Endothelial cell of umbilical vein (primary cell): ENCODE measurements around the gene EDARADD. TPM values are rescaled to one million over a fixed set of nuclear protein-coding genes. Genes with fewer than 3 reads are reported as not detected.

ENCODE experiments used
- BruUV-seq: library from RNA; stranded (reverse); fragments of 400-500 nt; replicated peaks from 2 replicates; lab custom pipeline; 2021; lab: Mats Ljungman, UMichigan
- CTCF ChIA-PET: fragments of 300-600, 350-600 bp; sonication (Branson Sonifier 250); formaldehyde crosslinking; loops from one replicate; lab custom pipeline; 2021; ENCODE audit warnings: antibody characterized with exemption, inconsistent platforms; lab: Charles Lee
- POLR2A ChIA-PET: fragments of 300-600, 350-600 bp; sonication (Branson Sonifier 250); formaldehyde crosslinking; loops from one replicate; lab custom pipeline; 2021; ENCODE audit warnings: antibody characterized with exemption, inconsistent platforms; lab: Charles Lee
- DNase-seq: peaks from one replicate; pipeline ENCODE4 v3.0.0-alpha.2; 2011; ENCODE audit warnings: low read depth, low spot score
- FAIRE-seq: peaks from 2 replicates; lab custom pipeline; 2011; peaks lifted over from hg19 to GRCh38; lab: Jason Lieb, UNC
- H2AFZ ChIP-seq: 2 replicates; pipeline ENCODE4 v1.6.0; 2012; ENCODE audit warnings: low read depth, low read length, control low read depth, inconsistent platforms
- H3K27ac ChIP-seq: 2 replicates; pipeline ENCODE4 v1.5.1; 2011; ENCODE audit warnings: low read depth, mild to moderate bottlenecking, control low read depth, low read length, moderate library complexity; ENCODE audit not compliant: insufficient read depth
- H3K27me3 ChIP-seq, 2 experiments: 2 replicates each; pipeline versions ENCODE4 v1.6.0 to v1.6.1; 2011; ENCODE audit warnings: low read length in 2 of 2, mixed read lengths in 1 of 2; ENCODE audit not compliant: control insufficient read depth in 2 of 2, insufficient read depth in 2 of 2
- H3K36me3 ChIP-seq, 2 experiments: 2 replicates in 1 of 2; 3 replicates in 1 of 2; pipeline ENCODE4 v1.5.1; 2011; ENCODE audit warnings: low read length in 2 of 2, mild to moderate bottlenecking in 1 of 2, moderate library complexity in 1 of 2; ENCODE audit not compliant: control insufficient read depth in 2 of 2, insufficient read depth in 2 of 2; ENCODE audit errors: extremely low read depth in 1 of 2
- H3K4me1 ChIP-seq: 3 replicates; pipeline ENCODE4 v1.5.1; 2011; ENCODE audit warnings: mild to moderate bottlenecking, low read length; ENCODE audit not compliant: control insufficient read depth, insufficient read depth; ENCODE audit errors: extremely low read depth
- H3K4me2 ChIP-seq: 2 replicates; pipeline ENCODE4 v1.6.1; 2011; ENCODE audit warnings: low read length, control low read depth, mixed read lengths; ENCODE audit not compliant: insufficient read depth
- H3K4me3 ChIP-seq, 3 experiments: fragments of 200-600 bp in 1 of 3; sonication (generic), shearing (Covaris generic) in 1 of 3; replicated peaks in 1 of 3; 2 replicates each; pipeline ENCODE4 v1.5.1; 2011 to 2016; ENCODE audit warnings: control low read depth in 3 of 3, low read length in 3 of 3, mild to moderate bottlenecking in 2 of 3, inconsistent platforms in 1 of 3, low read depth in 1 of 3, moderate library complexity in 1 of 3; ENCODE audit not compliant: insufficient read depth in 1 of 3
- H3K79me2 ChIP-seq: 2 replicates; pipeline ENCODE4 v1.6.0; 2012; ENCODE audit warnings: low read length, inconsistent platforms; ENCODE audit not compliant: control insufficient read depth, insufficient read depth
- H3K9ac ChIP-seq: replicated peaks from 2 replicates; pipeline ENCODE3; 2011; ENCODE audit warnings: low read length, control low read depth; ENCODE audit not compliant: insufficient read depth; ENCODE audit errors: extremely low read depth
- H3K9me1 ChIP-seq: replicated peaks from 3 replicates; pipeline ENCODE4 v1.6.0; 2011; ENCODE audit warnings: mild to moderate bottlenecking, low read length; ENCODE audit not compliant: control insufficient read depth, insufficient read depth; ENCODE audit errors: extremely low read depth
- H3K9me3 ChIP-seq: replicated peaks from 2 replicates; pipeline ENCODE4 v1.5.1; 2012; ENCODE audit warnings: low read length, inconsistent platforms; ENCODE audit not compliant: control insufficient read depth, insufficient read depth
- H4K20me1 ChIP-seq: replicated peaks from 2 replicates; pipeline ENCODE3; 2011; ENCODE audit warnings: mild to moderate bottlenecking, low read length; ENCODE audit not compliant: control insufficient read depth, insufficient read depth; ENCODE audit errors: extremely low read depth
- CTCF ChIP-seq, 2 donors: IDR thresholded peaks; 1 replicate in 1 of 2; 2 replicates in 1 of 2; pipeline ENCODE4 v1.5.1; 2011; ENCODE audit warnings: low read length in 2 of 2, mild to moderate bottlenecking in 2 of 2, moderate library complexity in 2 of 2, control low read depth in 1 of 2, inconsistent platforms in 1 of 2, low read depth in 1 of 2; ENCODE audit not compliant: insufficient read depth in 1 of 2; ENCODE audit errors: extremely low read depth in 1 of 2
- EZH2 ChIP-seq: IDR thresholded peaks from 2 replicates; pipeline ENCODE4 v1.6.1; 2012; ENCODE audit warnings: borderline replicate concordance, low read depth, mild to moderate bottlenecking, moderate library complexity, low read length, inconsistent platforms; ENCODE audit not compliant: severe bottlenecking
- FOS ChIP-seq: IDR thresholded peaks from 2 replicates; pipeline ENCODE4 v1.6.1; 2011; ENCODE audit warnings: mild to moderate bottlenecking, low read length, moderate library complexity, borderline replicate concordance; ENCODE audit not compliant: insufficient read depth
- GATA2 ChIP-seq: IDR thresholded peaks from 2 replicates; pipeline ENCODE4 v1.7.0; 2011; ENCODE audit warnings: low read depth, mild to moderate bottlenecking, moderate library complexity, mixed read lengths, low read length; ENCODE audit not compliant: insufficient read length, insufficient read depth
- MAX ChIP-seq: IDR thresholded peaks from 2 replicates; pipeline ENCODE4 v1.6.1; 2011; ENCODE audit not compliant: insufficient read depth, insufficient read length
- POLR2A ChIP-seq: IDR thresholded peaks from 2 replicates; pipeline ENCODE4 v1.6.1; 2012; ENCODE audit warnings: low read depth, mild to moderate bottlenecking, control low read depth, low read length
- POLR2AphosphoS5 ChIP-seq: IDR thresholded peaks from 2 replicates; pipeline ENCODE4 v1.6.1; 2012; ENCODE audit warnings: low read depth, mild to moderate bottlenecking, control low read depth, low read length, moderate library complexity; ENCODE audit not compliant: insufficient read depth
- dilution Hi-C: fragments of 300-500 bp; cut with MboI; formaldehyde crosslinking; loops from one replicate; pipeline ENCODE4 v1.15.0; 2019; ENCODE audit warnings: low sequenced_read_pairs; ENCODE audit not compliant: extremely low pct_ligation_motif_present
- intact Hi-C: fragments of 100-400 bp; cut with micrococcal nuclease; formaldehyde crosslinking; loops from one replicate; pipeline ENCODE4 v1.10.0; 2022
- polyA plus RNA-seq, 4 experiments: library from polyadenylated mRNA; depleted of rRNA in 3 of 4; stranded (reverse) in 3 of 4; unstranded in 1 of 4; fragments of >200 nt; gene quantifications; 2 replicates each; pipeline versions ENCODE4 v1.2.1 to v1.2.3, GENCODE V29; 2011 to 2012; ENCODE audit warnings: missing spikeins in 1 of 4
- total RNA-seq: library from RNA; stranded (reverse); gene quantifications from 2 replicates; pipeline ENCODE4 v1.2.3, GENCODE V29; 2021

Gene EDARADD
- total and polyA plus RNA-seq, 2 donors (not counting 3 experiments of a cell fraction or from before 2014, with no cell fraction given) = not detected

- no peak overlapping the region for H3K27ac ChIP-seq
- no peaks in the 10 kb centered on the region for H3K79me2 ChIP-seq
- TF ChIP-seq CTCF (IDR thresholded peaks at IDR 0.05; ENCODE audit: extremely low read depth in 1 of 2, insufficient read depth in 1 of 2, low read depth in 1 of 2, low read length in 2 of 2) (no peak), EZH2 (no peak), POLR2AphosphoS5 (no peak), FOS (no peak), GATA2 (no peak), POLR2A (no peak), MAX (no peak)
- no peak overlapping the region for H3K4me2 ChIP-seq
- H3K27me3 ChIP-seq = no peaks in the 10 kb centered on the region
- no peaks in the 10 kb centered on the region for H3K9me1 ChIP-seq
- ChIA-PET POLR2A (no interaction called here), CTCF (interaction anchor here (2.0 kb wide), 1 partner anchor 12 kb away, joined by 7 read pairs; the partner anchor contains the start of gene EDARADD)
- no peak overlapping the region for H2AFZ ChIP-seq
- no peak overlapping the region for H3K4me3 ChIP-seq
- no TSS peak for BruUV-seq
- H4K20me1 ChIP-seq = no peaks in the 10 kb centered on the region
- no peaks in the 10 kb centered on the region for H3K4me1 ChIP-seq
- DNase-seq (no peak), FAIRE-seq (no peak)
- H3K9me3 ChIP-seq = no peaks in the 10 kb centered on the region
- no peak overlapping the region for H3K9ac ChIP-seq
- dilution Hi-C loops = no loop called here
- no peaks in the 10 kb centered on the region for H3K36me3 ChIP-seq
- intact Hi-C loops = no loop called here
These were observed 12.4 kb upstream of the EDARADD start for GRCh38 chr1:236381565-236382158.
